GM10847 (cell line): ENCODE measurements around the gene DUSP16.

Experiments
- POLR2A ChIP-seq: IDR thresholded peaks from 2 replicates; pipeline ENCODE4 v1.6.1; 2011; ENCODE audit not compliant: insufficient read length; ENCODE audit errors: extremely low read depth

Gene DUSP16

GRCh38 chr12:12557733-12558132, 4.9 kb downstream of the DUSP16 start:
- TF ChIP-seq POLR2A = no peak

DNA sequence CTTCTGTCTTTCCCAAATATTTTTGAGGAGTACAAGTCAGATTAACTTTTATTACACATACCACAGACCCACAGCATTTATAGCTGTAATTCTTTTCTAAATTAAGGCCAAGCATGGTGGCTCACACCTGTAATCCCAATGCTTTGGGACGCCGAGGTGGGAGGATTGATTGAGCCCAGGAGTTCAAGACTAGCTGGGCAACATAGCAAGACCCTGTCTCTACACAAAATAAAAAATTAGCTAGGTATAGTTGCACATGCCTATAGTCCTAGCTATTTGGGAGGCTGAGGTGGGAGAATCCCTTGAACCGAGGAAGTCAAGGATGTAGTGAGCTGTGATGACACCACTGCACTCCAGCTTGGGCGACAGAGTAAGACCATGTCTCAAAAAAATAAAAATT, 7.0 kb downstream of the DUSP16 start:
- no peak for TF ChIP-seq POLR2A

- no peak for TF ChIP-seq POLR2A
Observed at GRCh38 chr12:12553208-12553785, 9.4 kb downstream of the DUSP16 start.

GRCh38 chr12:12551115-12551514, 11.5 kb downstream of the DUSP16 start:
- TF ChIP-seq POLR2A = no peak

DNA sequence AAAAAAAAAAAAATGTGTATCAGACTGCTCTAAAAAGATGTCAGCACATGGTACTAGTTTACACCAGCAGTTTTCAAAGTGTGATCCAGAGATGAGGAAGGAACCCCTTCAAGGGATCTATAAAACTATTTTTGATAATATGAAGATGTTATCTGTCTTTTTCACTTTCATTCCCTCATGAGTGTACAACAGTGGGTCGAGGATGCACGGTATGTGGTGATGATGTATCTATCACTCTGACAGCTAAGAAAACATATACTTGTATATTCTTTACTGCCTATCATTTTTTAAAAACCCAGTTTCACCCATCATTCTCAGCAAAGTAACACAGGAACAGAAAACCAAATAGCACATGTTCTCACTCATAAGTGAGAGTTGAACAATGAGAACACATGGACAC, 12.4 kb downstream of the DUSP16 start:
- TF ChIP-seq POLR2A = no peak

DNA sequence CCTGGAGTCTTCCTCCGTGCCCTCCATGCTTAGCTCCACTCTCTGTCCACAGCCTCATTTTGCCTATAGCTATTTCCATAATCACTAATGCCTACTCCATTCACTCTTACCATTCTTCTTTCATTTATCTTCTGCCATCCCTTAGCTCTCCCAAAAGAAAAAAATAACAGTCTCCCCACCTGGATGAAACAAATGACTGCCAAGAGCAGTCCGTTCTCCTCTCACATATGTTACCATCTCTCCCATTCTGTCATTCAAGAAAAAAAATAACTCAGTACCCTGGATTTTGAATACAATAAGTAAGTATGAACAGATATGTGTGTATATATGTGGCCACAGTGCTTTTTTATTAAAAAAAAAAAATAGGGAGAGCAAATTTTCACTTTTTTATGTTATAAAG, 13.2 kb downstream of the DUSP16 start:
- TF ChIP-seq POLR2A = no peak

GRCh38 chr12:12548713-12549112, 13.9 kb downstream of the DUSP16 start:
- TF ChIP-seq POLR2A = no peak

DNA sequence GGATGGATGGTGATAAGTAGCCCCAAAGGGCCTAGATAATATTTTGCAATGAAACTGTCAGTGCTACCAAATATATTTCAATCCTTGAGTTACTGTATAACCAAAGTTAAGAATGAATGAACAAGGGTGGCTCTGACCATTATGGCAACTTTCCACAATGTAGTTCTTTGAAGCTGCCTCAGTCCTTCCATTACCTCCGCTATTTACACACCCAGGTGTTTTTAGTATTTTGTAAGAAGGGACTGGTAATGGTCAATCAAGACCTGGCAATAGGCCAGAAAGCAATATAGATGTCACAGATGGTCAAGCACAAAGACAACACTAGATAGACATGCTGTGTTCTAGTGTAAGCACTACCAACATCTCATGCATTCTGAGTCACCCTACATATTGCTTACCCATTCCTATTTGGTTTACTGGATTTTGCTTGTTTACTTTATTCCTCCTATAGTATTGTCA, 16.3 kb downstream of the DUSP16 start:
- no peak for TF ChIP-seq POLR2A

GRCh38 chr12:12543959-12544358, 18.7 kb downstream of the DUSP16 start:
- TF ChIP-seq POLR2A = no peak

DNA sequence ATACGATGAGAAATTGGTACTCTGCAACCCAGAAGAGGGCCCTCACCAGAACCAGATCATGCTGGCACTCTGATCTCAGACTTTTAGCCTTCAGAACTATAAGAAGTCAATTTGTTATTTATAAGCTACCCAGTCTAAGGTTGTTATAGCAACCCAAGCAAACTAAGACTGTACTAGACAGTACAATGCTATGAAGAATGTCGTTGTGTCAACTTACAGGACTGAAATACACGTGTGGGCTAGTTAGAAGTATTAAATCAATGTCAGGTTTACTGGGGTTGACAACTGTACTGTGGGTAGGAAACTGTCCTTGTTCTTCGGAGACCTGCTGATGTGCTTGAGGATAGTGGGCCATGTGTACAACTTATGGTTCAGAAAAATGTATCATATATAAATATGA, 19.7 kb downstream of the DUSP16 start:
- no peak for TF ChIP-seq POLR2A

GRCh38 chr12:12542286-12542685, 20.4 kb downstream of the DUSP16 start:
- no peak for TF ChIP-seq POLR2A

- TF ChIP-seq POLR2A = no peak
Observed at GRCh38 chr12:12541782-12542181, 20.9 kb downstream of the DUSP16 start.

- no peak for TF ChIP-seq POLR2A
Observed at GRCh38 chr12:12540261-12541013, 22.2 kb downstream of the DUSP16 start.

GRCh38 chr12:12539028-12539810, 23.4 kb downstream of the DUSP16 start:
- TF ChIP-seq POLR2A = no peak

- no peak for TF ChIP-seq POLR2A
Observed at GRCh38 chr12:12538535-12538934, 24.1 kb downstream of the DUSP16 start.

DNA sequence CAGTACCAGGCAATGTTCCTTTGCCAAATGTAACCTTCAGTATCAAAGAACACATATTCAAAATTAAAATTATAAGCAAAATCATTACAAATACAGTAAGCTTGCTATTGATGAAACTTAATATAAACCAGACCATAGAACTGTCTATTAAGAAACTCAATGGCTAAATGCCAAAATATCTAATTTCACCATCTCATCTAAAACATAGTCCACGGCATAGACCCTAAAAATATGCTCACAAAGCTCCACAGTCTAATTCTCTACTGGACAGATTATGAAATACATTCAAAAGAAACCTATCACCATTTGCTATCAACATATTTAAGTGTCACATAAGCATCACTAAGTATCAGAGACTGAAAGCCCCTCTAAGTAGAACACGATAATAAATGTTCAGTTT, 25.2 kb downstream of the DUSP16 start:
- no peak for TF ChIP-seq POLR2A
